ENCODE measurements around the gene CDKN2D.

The CDKN2D gene

DNA sequence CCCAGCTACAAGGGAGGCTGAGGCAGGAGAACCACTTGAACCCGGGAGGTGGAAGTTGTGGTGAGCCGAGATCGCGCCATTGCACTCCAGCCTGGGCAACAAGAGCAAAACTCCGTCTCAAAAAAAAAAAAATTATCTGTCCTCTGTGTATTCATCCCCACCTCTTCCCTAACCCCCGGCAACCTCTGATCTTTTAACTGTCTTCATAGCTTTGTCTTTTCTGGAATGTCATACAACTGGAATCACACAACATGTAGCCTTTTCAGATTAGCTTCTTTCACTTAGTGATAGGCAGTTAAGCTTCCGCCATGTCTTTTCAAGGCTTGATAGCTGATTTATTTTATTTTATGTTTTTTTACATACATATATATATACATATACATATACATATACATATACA, 43.1 kb downstream of the CDKN2D start:
- in situ Hi-C loops (cut with MboI; ENCODE audit: low sequenced_read_pairs): no loop called here

DNA sequence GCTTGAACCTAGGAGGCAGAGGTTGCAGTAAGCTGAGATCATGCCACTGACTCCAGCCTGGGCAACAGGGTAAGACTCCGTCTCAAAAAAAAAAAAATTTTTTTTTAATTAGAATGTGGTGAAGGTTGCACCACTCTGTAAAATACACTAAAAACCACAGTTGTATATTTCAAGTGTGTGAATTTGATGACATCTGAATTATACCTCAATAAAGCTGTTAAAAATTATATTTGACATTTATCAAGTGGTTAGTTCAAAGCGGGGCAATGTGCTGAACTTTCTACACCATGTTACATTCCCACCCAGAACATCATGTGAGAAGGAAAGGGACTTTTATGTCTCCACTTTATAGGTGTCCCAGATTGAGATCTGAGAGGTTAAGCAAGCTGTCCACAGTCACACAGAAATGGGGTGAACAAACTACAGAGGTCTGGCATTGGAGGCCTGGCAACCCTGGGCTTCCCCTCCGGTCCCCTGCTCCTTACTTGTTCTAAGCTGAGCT, 45.6 kb downstream of the CDKN2D start:
- in situ Hi-C loops (cut with MboI; ENCODE audit: low sequenced_read_pairs): no loop called here

DNA sequence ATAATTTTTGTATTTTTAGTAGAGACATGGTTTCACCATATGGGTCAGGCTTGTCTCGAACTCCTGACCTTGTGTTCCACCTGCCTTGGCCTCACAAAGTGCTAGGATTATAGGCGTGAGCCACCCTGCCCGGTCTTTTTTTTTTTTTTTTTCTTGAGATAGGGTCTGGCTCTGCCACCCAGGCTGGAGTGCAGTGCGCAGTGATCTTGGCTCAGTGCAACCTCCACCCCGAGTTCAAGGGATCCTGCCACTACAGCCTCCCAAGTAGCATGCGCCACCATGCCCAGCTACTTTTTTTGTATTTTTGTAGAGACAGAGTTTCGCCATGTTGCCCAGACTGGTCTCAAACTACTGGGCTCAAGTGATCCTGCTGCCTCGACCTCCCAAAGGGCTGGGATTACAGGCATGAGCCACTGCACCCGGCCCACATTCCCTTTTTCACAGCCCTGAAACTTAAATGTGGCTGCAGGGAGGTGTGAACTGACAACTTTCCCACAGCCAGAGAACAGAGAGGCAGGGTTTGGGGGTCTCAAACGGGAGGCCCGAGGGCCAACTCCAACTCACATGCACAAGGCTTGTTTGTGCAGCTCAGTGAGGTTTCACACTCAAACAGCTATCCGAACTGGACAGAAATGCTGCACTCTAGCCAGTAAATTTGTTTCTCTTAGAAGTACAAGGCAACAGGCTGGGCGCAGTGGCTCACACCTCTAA, 47.2 kb downstream of the CDKN2D start:
- in situ Hi-C loops (cut with MboI; ENCODE audit: low sequenced_read_pairs): no loop called here

DNA sequence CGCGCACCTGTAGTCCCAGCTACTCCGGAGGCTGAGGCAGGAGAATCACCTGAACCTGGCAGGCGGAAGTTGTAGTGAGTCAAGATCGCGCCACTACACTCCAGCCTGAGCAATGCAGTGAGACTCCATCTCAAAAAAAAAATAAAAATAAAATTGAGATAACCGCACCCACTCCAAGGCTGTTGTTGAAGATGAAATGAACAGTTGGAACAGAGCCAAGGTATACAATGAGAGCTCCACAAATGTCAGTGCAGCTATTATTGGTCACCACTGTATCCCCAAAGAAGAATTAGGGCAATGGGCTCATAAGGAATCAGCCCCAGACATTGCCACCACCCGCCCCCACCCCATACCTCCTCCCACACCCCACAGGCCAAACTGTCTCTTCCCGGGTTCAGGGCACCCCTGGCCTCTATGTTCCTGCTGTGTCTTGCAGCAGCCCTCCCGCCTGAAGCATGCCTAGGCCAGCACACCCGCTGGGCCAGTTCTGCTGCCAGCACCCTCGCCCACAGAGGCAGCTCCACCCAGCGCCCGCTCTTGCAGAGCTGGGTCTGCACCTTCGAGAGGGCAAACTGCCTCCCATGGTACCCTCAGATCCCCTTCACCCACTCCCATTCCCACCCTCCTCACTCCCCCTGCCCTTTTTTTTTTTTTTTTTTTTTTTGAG, 48.0 kb downstream of the CDKN2D start:
- in situ Hi-C loops (cut with MboI; ENCODE audit: low sequenced_read_pairs): no loop called here

DNA sequence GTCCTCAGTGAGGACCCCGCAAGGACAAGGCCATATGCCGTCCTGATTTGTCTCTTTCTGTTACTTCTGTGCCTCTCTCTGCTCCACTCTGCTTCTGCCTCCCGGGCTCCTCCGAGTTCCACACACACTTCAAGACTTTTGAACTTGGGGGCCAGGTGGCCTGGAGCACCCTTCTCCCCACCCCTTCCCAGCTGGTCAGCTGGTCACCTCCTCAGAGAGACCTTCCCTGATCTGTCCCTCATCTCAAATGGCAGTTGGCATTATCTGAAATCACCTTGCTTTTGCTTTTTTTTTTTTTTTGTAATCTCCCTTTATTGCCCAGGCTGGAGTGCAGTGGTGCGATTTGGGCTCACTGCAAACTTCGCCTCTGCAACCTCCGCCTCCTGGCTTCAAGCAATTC, 49.4 kb downstream of the CDKN2D start:
- in situ Hi-C loops (cut with MboI; ENCODE audit: low sequenced_read_pairs): no loop called here

DNA sequence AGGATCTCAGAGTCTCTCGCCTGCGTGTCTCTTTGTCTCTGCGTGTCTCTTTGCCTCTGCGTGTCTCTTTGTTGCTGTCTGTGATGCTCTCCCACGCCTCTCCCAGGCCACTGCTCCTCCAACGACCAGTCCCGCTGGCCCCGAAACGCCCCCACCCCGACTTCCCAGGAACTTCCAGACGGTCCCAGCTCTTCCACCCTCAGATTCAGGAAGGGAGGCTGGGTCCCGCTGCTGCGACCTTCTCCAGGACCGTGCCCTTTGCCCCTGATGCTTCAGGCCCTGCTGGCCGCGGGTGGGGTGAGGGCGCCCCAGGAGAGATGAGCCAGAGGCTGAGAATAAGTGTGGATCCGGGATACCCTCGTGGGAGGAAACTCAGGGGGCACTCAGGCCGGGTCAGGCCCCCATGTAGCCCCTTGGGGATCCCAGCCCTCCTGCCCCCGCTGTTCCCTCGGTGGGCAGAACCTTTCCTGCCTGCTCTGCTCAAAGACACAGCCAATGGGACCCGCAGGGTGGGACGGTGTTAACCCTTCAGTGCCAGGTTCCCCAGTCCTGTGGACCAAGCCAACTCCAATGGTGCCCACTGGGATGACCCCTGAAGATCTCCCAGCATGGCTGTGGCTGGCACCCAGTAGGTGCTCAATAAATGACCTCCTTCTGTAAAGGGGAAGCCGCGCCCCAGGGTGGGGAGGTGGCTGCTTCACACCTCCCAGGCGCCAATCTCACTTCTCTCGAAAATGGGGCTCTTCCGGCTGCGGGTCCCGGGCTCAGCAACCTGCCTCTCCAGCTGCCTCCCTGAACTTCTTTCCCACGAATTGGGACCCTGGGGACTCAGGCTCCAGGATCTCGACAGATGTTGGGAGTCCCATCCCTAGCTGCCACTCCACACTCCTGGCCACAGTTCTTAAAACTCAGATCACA, 50.1 kb downstream of the CDKN2D start:
- in situ Hi-C loops (cut with MboI; ENCODE audit: low sequenced_read_pairs): no loop called here

DNA sequence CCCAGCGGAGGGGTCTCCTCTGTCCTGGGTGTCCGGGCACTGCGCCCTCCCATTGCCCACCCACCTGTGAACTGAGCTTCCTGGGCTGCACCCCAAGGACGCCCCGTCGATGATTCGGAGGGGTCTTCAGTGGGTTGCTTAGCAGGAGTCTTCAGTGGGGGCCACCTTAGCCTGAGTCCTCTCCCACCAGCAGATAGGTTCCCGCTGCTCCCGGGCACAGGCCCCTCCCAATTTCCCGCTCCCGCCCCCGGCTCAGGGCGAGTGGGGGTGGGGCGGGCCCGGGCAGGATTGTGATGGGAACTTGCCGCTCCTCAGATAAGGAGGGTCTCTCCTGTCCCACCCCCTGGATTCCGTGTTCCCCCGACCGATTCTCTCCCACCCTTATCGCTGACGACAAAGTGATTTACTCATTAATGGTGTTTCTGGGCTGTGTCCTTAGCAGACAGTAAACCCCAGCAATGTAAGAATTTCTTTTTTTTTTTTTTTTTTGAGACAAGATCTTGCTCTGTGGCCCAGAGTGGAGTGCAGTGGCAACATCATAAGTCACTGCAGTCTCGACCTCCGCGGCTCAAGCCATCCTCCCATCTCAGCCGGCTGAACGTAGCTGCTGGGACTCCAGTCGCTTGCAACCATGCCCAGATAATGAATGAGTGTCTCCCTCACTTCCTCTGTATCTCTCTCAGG, 50.9 kb downstream of the CDKN2D start:
- in situ Hi-C loops (cut with MboI; ENCODE audit: low sequenced_read_pairs): no loop called here

DNA sequence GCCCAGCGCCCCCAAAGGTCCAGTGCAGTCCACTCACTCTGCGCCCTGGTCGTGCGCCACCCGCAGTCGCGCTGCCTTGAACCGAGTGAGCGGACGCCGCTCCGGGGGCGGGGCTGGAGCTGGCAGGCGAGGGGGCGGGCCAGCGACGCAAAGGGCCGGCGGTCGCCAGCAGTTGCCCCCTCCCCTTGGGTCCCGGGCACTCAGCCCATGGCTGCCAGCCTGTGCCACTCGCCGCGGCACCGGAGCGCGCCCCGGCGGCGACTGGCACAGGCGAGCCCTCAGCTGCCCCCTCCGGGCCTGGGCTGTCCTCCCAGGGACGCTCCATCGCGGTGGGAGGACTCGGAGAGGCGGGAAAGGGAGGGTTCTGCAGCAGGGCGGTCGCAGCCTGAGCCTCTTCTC, 51.4 kb downstream of the CDKN2D start, which contains the start of gene S1PR5:
Gene S1PR5, minus strand, starts transcription at position 87 of the 399 bp plus-strand sequence. CDS start 2,436 bp downstream, outside the sequence.
- in situ Hi-C loops (cut with MboI; ENCODE audit: low sequenced_read_pairs): no loop called here

DNA sequence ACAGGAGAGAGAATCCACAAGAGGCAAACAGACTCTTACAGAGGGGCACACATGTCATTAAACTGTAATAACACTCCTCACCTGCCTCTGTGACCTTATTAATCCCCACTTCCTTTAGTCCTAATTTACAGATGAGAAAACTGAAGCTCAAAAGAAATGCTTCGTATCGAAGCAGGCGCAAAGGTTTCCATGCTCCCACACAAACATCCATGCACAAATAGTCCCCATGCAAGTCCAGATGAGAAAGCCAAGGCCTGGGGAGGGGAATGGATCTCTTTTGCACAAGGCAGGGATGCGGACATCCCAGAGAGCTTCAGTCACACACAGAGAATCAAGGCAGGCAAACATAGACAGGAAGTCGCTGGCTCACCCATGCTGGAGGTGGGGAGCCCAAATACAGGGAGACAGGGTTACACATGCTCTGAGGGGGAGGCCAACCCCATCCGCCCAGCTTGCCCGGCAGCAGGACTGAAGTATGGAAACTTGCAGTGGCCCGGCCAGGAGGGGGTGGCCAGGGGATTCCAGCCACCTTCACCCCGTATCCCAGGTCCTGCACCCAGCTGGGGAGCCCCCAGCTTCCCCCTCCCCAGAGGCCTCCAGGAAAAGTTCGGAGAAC, 52.0 kb downstream of the CDKN2D start:
- in situ Hi-C loops (cut with MboI; ENCODE audit: low sequenced_read_pairs): no loop called here

Data from HL-60/S4 treated with retinoic acid at 250 ng/mL for 4 days and 3 days (cell line).